ENCODE data around the gene SLC25A10.

Gene SLC25A10

DNA sequence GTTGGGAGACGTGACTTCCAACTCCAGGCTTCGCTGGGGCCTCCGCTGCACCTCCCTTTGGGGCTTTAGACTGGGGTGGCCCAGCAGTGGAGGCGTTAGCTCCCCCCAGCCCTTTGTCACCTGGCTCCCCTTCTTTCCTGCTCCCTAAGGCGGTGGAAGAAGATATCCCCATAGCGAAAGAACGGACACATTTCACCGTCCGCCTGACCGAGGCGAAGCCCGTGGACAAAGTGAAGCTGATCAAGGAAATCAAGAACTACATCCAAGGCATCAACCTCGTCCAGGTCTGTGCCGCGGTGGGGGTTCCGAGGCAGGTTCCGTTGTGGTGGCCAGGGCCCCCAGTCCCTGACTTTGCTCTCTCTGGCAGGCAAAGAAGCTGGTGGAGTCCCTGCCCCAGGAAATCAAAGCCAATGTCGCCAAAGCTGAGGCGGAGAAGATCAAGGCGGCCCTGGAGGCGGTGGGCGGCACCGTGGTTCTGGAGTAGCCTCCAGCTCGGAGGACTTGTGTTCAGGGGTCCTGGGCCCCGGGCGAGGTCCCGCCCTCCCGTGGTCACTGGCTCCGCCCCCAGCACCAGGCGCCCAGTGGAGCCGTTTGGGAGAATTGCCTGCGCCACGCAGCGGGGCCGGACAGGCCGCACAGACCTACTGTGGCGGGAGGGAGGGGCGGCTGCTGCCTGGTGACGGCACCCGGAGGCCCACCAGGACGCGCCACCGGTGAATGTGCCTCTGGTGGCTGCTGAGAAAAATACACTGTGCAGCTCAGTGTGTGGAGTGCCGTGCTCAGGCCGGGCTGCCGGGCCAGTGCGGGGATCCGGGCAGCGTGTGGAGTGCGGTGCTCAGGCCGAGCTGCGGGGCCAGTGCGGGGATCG, 5.1 kb upstream of the SLC25A10 start:
- no peak for DNase-seq

DNA sequence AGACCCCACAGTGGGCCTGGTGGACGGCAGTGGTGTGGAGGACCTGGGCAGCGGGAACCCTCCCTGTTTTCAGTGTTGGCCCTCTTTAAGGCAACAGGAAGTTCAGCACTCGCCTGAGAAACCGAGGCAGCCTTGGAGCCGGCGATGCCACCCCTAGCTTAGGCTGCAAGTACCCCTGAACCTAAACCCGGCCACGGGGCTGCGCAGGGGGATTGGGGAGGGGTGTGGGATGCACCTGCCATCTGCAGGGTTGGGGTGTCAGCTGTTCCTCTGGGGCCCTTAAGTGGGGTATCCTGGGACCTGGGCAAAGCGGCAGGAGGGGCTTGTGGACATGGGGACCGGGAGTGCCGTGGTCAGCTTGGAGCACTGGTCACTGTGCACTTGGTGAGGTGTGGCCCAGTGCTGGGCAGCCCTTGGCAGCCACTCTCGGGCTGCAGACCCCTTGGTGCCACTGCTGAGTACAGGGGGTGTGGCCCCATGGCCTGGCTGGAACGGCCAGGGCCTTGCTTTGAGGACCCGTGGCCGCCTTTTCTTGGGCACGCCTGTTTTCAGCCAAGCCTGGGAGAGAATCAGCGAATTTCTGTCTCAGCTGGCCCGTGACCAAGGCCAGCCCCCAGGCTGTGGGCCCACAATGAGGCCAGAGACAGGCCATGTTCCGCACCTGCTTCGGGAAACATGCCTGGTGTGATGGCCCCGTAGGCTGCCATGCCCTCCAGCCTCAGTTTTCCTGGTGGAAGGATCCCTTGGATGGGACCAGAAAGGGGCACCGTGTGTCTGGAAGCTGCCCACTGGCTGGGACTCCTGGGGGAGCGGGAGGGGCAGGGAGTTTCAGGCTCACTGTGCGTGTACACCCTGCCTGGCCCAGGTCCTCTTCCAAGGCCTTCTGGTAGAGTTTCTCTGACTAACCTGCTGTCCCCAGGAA, 4.1 kb upstream of the SLC25A10 start:
- no peak for DNase-seq

DNA sequence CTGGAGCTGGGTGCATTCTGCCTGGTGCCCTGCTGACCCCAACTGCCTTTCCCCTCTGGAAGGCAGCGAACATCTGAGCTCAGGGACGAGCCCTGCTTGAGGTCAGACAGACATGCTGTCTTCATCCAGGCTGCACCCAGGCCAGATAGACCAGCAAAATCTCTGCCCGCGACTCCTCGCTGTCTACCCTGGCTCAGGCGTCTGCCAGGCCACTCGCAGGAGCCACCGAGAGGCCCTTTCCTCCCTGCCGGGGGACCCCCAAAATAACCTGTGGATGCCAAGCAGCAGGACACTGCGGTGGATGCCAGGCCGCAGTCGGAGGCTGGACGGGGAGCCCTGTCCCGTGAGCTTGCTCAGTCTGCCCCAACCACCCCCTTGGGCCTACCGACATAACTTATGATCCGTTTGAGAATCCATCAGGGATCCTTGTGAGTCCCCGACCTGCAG, 3.3 kb upstream of the SLC25A10 start:
- DNase-seq, result no peak

DNA sequence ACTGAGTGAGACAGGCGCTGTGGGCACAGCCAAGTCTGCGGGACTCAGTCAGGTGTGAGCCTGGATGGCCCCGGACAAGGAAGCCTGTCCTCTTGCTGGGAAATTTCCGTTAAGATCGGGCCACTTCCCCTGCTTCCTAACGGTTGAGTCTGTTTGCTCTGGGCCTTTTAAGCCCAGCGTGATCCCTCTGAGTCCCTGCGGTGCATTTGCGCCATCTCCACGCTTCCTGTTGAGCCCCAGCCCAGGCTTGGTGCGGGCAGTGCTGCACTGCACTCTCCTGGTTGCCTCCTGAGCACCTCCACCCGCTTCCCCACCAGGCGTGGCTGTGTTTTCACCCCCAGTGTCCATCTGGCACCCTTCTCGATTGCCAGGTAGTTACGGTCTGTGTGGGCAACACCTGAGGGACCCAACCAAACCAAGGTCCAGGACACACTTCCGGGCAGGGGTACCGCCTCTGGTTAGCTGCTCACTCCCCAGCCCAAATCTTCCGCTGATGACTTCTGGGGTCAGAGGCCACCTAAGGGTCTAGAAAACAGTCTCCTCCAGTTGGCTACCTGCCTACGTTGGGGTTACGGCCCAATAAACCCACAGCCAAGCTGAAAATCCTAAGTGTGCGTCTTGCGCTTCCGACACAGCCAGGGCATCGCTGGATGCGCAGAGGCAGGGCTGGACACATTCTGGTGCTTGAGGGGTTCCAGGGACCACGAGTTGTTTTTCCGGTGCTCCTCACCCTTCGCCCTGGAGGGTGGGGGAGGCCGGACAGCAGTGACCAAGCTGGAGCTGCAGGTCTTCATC, 1.4 kb upstream of the SLC25A10 start:
- no peak for DNase-seq

DNA sequence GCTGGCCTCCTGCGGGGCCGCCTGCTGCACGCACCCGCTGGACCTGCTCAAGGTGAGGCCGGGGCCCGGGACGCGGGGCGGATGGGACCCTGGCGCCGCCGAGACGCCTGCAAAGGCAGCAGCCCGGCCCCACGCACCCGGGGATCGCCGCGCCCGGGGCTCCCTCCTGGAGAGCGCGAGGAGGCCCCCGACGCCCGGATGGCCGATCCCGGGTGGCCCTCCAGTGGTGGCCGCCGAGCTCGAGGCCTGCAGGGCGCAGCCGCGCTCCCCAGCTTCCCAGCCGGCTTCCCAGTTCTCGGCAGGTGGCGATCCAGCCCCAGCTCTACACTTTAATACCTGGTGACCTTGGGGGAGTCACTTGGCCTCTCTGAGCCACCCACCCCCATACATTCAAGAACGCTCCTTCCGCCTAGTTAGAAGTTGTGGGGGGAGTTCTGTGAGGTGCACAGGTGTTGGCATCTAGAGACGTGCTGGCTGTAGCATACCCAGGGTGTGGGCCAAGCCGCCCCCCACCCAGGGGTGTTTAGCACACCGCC, 452 bp downstream of the SLC25A10 start:
- no peak for DNase-seq

DNA sequence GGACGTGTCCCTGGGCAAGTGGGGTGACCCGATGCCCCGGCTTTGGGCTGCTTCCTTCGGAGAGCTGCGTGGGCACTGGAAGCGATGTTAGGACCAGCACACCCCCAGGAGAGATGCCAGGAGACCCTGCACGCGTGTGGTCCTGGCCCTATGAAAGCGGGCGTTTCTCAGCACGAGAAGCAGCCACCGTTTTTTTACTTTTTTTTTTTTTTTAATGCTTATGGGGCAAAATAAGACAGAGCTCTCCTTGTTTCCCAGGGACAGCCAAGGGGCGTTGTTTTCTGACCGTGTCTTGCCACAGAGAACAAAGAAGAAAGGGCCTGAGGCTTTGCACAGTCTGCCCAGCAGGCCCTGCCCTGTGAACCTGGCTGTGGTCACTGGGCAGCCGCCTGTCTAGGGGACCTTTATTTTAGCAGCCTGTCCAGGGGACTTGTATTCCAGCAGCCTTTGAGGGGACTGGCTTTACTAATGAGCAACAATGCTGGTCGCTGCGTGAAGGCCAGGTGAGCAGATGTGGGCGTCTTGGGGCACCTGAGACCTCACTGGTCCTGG, 996 bp downstream of the SLC25A10 start:
- no peak for DNase-seq

DNA sequence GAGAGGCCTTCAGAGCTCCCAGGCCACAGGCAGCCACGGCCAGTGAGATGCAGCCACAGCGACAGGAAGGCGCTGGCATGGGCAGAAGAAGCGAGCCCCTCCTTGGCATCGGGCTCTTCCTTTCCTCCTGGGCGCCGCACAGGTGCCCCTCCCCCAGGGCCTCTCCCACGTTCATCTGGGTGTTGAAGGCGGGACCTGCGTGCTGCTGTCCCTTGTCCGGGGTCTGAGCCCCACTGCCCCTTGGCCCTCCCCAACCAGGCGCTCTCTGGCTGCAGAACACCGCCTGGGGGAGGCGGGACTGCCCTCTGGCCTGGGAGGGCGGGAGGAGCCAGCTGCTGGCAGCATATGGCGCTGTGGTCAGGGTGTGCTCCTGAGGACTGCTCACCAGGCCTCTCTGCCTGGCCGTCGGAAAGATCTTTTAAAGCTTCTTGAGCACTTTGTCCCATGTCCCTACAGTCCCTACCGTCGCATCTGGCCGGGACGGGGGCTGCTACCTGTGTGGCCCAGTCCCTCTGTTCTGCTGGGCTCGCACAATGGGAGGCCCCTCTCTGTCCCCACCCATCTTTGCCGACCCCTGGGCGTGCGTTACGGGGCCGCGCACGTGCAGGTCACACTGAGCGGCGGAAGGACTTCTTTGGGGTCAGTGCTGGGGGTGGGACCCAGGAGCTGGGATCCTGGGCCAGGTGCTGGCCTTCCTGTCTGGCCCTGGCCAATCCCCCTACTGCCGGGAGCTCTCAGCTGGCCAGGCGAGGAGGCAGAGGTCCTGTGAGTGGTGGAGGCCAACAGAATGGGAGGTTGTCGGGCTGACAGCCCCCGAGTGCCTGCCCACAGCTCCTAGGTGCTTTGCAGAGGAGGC, 1.7 kb downstream of the SLC25A10 start:
- DNase-seq, result no peak

DNA sequence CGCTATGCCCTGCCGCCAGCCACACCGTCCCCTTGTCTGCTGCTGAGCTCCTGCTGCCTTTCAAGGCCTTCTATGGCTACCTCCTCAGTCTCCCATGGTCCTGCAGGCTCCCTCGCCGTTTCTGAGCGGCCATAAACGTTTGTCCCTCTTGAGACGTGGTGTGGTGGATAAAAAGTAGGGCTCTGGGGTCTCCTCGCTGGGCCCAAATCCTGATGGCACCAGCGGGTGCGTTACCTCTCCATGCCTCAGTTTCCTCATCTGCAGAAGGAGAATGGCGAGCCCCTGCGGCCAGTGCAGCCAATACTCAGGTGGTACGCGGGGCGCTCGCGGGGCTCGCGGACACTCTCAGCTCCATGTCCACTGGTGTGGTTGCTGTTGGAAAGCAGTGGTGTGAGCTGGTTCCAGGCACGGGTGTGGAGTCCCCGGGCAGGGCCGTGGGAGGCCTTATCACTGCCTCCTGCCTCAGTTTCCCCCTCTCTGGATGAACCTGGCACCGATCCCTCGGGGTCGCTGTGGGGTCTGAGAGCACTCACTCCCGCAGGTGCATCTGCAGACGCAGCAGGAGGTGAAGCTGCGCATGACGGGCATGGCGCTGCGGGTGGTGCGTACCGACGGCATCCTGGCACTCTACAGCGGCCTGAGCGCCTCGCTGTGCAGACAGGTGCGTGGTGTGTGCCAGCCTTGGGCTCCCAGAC, 2.5 kb downstream of the SLC25A10 start:
- no peak for DNase-seq

DNA sequence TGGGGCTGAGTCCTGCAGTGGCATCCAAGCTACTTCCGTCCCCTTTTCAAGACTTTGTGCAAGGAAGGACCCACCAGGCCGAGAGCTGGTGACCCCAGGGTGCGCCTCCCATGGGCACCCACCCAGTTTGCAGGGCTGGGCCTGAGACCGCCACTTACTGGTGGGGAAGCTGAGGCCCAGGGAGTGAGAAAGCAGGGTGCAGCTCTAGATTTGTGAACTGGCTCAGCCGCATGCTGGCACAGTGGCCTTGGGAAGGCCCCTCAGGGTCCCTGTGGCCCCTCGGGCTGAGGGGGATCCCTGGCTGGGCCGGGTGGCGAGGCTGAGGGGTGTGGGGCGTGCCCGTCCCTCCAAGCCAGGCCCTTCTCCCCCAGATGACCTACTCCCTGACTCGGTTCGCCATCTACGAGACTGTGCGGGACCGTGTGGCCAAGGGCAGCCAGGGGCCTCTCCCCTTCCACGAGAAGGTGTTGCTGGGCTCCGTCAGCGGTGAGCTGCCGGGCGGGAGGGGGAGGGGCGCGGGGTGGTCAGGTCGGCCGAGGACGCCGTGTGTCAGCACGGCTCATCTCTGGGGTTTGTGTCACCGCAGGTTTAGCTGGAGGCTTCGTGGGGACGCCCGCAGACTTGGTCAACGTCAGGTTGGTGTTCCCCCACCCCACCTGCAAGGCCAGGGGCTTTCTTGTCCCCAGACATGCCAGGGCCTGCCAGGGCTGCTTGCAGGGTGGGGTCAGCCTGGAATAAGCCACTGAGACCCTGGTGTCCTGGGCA, 3.2 kb downstream of the SLC25A10 start:
- DNase-seq, result no peak

DNA sequence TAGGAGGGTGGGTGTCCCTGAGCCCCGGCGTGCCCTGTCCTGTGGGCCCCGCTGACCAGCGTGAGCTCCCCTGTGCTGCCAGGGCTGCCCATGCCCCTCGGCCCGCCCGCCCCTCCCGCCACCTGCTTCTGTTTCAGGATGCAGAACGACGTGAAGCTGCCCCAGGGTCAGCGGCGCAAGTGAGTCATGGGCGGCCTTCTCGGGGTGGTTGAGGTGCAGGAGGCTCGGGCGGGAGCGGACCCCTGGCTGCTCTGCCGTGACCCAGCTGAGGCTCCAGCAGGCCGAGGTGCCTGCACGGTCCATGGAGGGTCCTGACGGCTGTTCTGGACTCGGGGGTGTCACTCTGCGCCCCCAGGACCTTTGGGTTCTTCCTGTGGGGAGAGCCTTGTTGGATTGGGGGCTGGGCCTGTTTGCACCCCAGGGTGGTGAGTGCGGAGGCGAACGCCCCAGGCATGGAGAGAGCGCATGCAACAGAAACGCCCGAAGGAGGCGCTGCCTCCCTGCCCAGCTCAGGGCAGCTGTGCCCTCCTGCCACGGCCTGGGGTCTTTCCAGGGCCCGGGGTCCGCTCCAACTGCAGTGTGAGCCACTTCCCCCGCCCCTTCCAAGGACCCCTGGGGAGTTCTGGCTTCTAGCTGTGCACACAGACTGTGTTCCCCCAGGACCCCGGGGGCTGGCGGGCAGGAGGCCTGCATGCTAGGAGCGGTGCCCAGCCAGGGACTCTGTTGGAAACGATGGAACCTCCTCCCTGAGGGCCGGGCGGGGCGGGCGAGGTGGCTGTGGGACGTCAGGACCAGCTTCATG, 4.0 kb downstream of the SLC25A10 start:
- DNase-seq, result no peak

DNA sequence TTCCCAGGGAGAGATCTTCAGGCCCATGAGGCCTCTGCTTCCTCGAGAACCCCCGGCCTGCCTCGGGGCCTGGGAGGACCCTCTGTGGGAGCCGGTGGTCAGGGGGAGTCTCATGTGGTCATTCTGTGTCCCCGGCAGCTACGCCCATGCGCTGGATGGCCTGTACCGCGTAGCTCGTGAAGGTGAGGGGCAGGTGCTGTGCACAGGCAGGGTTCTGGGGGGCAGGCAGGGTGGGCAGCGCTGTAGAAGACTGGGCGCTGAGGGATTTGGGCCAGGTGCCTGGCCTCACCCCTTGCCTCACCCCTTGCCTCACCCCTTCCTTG, 4.6 kb downstream of the SLC25A10 start:
- no peak for DNase-seq

DNA sequence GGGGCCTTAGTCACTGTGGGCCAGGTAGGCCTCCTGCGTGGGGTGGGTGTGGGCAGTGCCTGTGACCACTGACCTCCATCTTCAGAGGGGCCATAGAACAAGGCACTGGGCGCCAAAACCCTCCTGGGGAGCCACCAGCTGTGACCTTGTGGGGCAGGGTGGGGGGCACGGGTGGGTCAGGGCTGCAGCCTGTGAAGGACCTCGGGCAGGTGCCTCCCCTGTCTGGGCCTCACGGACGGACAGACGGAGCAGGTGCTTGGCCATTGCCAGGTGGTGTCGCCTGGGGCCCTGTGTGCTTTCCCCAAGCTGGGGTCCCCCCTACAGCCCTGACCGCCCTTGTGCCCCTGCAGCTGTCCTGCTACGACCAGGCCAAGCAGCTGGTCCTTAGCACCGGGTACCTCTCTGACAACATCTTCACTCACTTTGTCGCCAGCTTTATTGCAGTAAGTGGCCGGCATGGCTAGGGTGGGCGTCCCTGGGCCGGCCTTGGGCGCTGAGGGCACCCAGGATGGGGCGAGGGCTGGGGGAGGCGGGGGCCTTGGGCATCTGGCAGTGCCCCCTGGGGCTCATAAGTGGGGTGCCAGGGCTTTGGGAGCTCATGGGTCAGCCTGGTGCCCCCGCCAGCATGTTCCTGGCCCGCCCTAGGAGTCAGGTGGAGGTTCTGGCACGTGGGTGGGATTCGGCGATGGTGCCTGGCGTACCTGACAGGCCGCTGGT, 5.1 kb downstream of the SLC25A10 start:
- no peak for DNase-seq

DNA sequence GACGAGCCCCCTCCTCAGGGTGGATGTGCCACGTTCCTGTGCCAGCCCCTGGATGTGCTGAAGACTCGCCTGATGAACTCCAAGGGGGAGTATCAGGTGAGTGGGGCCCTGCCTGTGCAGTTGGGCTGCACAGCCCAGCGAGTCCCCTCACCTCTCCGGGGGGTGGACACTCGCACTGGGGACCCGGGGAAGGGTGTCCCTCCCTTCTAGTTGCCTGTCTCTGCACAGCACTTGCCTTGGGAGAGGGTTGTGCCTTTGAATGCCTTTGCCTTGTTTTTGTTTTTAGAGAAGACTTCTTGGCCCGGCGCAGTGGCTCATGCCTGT, 5.6 kb downstream of the SLC25A10 start:
- DNase-seq, result no peak

DNA sequence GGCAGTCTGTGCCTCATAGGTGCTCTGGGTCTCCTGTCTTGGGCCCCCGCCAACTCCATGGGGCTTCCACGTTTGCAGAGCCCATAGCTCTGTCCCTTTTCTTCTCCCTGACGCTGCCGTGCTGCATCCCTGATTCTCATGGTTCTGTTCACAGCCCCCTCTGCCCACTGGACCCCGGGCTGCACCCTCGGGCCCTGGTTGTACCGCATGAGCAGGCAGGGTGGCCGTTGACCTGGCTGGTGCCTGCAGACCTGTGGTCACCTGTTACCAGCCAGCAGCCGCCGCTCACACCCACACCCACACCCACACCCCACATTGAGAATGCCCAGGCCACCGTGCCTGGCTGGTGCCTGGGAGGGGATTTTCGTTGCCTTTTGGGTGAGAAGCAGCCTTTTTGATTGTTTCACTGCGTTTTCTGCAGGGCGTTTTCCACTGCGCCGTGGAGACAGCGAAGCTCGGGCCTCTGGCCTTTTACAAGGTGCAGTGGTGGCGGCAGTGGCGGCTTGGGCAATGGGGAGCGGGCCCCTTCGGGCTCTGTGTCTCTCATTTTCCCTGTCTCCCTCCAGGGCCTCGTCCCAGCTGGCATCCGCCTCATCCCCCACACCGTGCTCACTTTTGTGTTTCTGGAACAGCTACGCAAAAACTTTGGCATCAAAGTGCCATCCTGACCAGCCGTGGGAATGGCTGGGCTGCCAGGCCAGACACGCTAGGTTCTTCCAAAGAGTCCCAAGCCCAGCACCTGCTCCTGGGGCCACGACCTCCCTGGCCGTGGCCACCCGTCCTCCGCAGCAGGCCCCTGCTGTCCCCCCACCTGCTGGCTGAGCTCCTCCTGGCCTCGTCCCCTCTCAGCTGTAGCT, 7.6 kb downstream of the SLC25A10 start:
- DNase-seq, result no peak

DNA sequence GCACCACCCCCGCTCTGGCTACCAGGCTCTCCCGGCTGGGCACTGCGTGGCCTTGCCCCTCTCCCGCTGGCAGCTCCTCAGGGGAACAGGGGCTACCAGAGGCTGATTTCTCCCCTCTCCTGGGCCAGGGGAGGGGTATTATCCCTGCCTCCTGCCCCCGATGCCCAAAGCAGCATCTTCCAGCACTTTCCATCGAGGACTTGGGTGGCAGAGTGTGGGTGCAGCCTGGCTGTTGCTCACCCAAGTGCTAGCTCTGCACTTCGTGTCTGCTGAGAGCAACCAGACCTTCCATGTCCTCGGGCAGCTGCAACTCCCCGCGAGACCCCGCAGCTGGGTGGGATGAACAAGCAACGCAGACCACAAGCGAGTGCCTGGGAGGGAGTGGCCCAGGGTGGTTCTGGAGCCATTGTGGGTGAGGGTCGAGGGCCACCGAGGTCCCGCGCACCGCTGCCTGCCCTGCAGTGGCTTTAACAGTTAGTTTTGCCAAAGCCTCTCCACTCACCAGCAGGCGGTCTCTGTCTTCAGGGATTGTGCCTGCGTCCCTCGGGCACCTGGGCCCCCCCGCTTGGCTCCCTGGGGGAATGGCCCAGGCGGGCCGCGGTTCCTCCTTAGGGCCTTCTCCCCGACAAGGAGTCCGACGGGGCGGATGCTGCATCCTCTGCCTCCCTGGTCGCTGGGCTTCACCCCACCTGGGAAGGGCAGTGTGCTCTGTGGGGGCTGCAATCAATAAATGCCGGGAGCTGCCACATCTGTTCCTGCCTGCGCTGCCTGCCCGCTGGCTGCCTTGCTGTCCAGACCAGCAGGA, 8.4 kb downstream of the SLC25A10 start:
- no peak for DNase-seq

All from fibroblast of skin of scalp (primary cell).